ENCODE data around the gene FAM174C. TPM values are rescaled to one million over a fixed set of nuclear protein-coding genes. Genes with fewer than 3 reads are reported as not detected.

Gene FAM174C
- polyA plus RNA-seq, 1 donor (not counting 4 experiments of a cell fraction or from before 2014, with no cell fraction given), result 18.5 TPM

- Histone ChIP-seq H3K9me1 (ENCODE audit: control insufficient read depth, extremely low read depth, insufficient read depth, low read length) (no peaks in the 10 kb centered on the region), H3K36me3 (ENCODE audit: control insufficient read depth in 2 of 2, extremely low read depth in 1 of 2, insufficient read depth in 2 of 2, low read length in 2 of 2) (peaks cover 5 to 10% of the 10 kb centered on the region in 2 experiments), H3K4me3 (ENCODE audit: control insufficient read depth in 2 of 3, extremely low read depth in 1 of 3, insufficient read depth in 2 of 3, low read depth in 1 of 3, low read length in 3 of 3) (peak overlapping the region; percentile 52 to 85 (median 59)), H3K9ac (ENCODE audit: control insufficient read depth, extremely low read depth, insufficient read depth, low read length) (peak overlapping the region; percentile 80), H3K79me2 (ENCODE audit: control insufficient read depth, insufficient read depth, low read length) (peaks cover 30% of the 10 kb centered on the region), H3K4me1 (ENCODE audit: control insufficient read depth, extremely low read depth, insufficient read depth, low read length) (peaks cover 19% of the 10 kb centered on the region), H3K27me3 (ENCODE audit: control insufficient read depth, extremely low read depth, insufficient read depth, low read length) (no peaks in the 10 kb centered on the region), H4K20me1 (ENCODE audit: control insufficient read depth, extremely low read depth, insufficient read depth, low read length) (no peaks in the 10 kb centered on the region), H3K9me3 (ENCODE audit: control insufficient read depth, low read depth, low read length) (no peaks in the 10 kb centered on the region), H3K4me2 (ENCODE audit: control insufficient read depth, extremely low read depth, insufficient read depth, low read depth, low read length) (no peak overlapping the region), H3K27ac (ENCODE audit: control insufficient read depth, insufficient read depth, low read length) (peak overlapping the region; percentile 76), H2AFZ (ENCODE audit: control insufficient read depth, low read length) (no peak overlapping the region)
- DNase-seq (ENCODE audit: low read depth, low spot score) (no peak), FAIRE-seq (no peak)
- dilution Hi-C loops (cut with MboI; ENCODE audit: extremely low pct_ligation_motif_present, low sequenced_read_pairs), result no loop called here
- peak; percentile 56 to 69 (median 56) for TF ChIP-seq CTCF (optimal IDR thresholded peaks at IDR 0.05 in 1 of 3, IDR thresholded peaks at IDR 0.05 in 1 of 3, conservative IDR thresholded peaks at IDR 0.05 in 1 of 3; ENCODE audit: extremely low read depth in 1 of 3, insufficient read depth in 2 of 3, low read length in 3 of 3)
- TF ChIP-seq EZH2 (IDR thresholded peaks at IDR 0.05; ENCODE audit: low read length), result no peak
Observed at GRCh38 chr19:1248786-1249297, 26.5 kb upstream of the FAM174C start.

GRCh38 chr19:1249298-1249989 is 25.9 kb upstream of the FAM174C start:
- TF ChIP-seq EZH2 (IDR thresholded peaks at IDR 0.05; ENCODE audit: low read length) (no peak), CTCF (optimal IDR thresholded peaks at IDR 0.05 in 1 of 3, IDR thresholded peaks at IDR 0.05 in 1 of 3, conservative IDR thresholded peaks at IDR 0.05 in 1 of 3; ENCODE audit: extremely low read depth in 1 of 3, insufficient read depth in 2 of 3, low read length in 3 of 3) (no peak)
- Histone ChIP-seq H3K9me3 (ENCODE audit: control insufficient read depth, low read depth, low read length) (no peaks in the 10 kb centered on the region), H3K36me3 (ENCODE audit: control insufficient read depth in 2 of 2, extremely low read depth in 1 of 2, insufficient read depth in 2 of 2, low read length in 2 of 2) (peaks cover 5 to 13% of the 10 kb centered on the region in 2 experiments), H2AFZ (ENCODE audit: control insufficient read depth, low read length) (no peak overlapping the region), H3K27ac (ENCODE audit: control insufficient read depth, insufficient read depth, low read length) (peak overlapping the region; percentile 76), H3K9ac (ENCODE audit: control insufficient read depth, extremely low read depth, insufficient read depth, low read length) (peak overlapping the region; percentile 83), H3K79me2 (ENCODE audit: control insufficient read depth, insufficient read depth, low read length) (peaks cover 31% of the 10 kb centered on the region), H3K4me1 (ENCODE audit: control insufficient read depth, extremely low read depth, insufficient read depth, low read length) (peaks cover 13% of the 10 kb centered on the region), H4K20me1 (ENCODE audit: control insufficient read depth, extremely low read depth, insufficient read depth, low read length) (no peaks in the 10 kb centered on the region), H3K4me2 (ENCODE audit: control insufficient read depth, extremely low read depth, insufficient read depth, low read depth, low read length) (no peak overlapping the region), H3K27me3 (ENCODE audit: control insufficient read depth, extremely low read depth, insufficient read depth, low read length) (no peaks in the 10 kb centered on the region), H3K4me3 (ENCODE audit: control insufficient read depth in 2 of 3, extremely low read depth in 1 of 3, insufficient read depth in 2 of 3, low read depth in 1 of 3, low read length in 3 of 3) (peak overlapping the region; percentile 69 to 87 (median 85)), H3K9me1 (ENCODE audit: control insufficient read depth, extremely low read depth, insufficient read depth, low read length) (no peaks in the 10 kb centered on the region)
- no peak for FAIRE-seq
- dilution Hi-C loops (cut with MboI; ENCODE audit: extremely low pct_ligation_motif_present, low sequenced_read_pairs), result no loop called here
- DNase-seq (ENCODE audit: low read depth, low spot score), result no peak

Data from keratinocyte (primary cell).